HG03139 (cell line): Measurements from ENCODE around the gene PCDHA2.
"Not testable (repeated sequence)": the region's sequence is repeated elsewhere in the genome, so short reads cannot be mapped to it uniquely, and the experiment has no call there.

Experiments used
- ATAC-seq: cut with Tn5 transposase; IDR thresholded peaks from one replicate; pipeline ENCODE4 v1.9.1; 2021; ENCODE audit not compliant: unreplicated experiment

The PCDHA2 gene

DNA sequence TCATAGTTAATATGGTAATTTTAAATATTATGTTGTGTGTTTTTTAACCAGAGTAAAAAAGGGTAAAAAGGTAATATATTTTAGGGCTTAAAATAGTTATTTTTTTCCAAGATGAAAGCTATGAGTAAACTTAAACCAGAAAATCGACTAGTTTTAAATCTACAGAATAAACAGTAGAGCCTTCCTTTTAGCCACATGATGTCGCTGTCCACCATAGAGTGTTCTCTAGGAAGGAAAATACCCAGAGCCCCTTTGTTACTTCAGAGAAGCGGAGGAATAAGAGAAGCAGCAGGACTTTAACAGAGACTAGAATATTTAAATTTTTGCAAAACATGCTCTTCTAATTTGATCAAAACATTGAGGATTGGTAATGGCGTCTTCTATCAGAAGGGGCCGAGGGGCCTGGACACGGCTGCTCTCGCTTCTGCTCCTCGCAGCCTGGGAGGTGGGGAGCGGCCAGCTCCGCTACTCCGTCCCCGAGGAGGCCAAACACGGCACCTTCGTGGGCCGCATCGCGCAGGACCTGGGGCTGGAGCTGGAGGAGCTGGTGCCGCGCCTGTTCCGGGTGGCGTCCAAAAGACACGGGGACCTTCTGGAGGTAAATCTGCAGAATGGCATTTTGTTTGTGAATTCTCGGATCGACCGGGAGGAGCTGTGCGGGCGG, at the start of gene PCDHA2:
TSS of gene PCDHA2 (plus strand) at position 258 of the 664 bp plus-strand sequence.
- no peak for ATAC-seq

DNA sequence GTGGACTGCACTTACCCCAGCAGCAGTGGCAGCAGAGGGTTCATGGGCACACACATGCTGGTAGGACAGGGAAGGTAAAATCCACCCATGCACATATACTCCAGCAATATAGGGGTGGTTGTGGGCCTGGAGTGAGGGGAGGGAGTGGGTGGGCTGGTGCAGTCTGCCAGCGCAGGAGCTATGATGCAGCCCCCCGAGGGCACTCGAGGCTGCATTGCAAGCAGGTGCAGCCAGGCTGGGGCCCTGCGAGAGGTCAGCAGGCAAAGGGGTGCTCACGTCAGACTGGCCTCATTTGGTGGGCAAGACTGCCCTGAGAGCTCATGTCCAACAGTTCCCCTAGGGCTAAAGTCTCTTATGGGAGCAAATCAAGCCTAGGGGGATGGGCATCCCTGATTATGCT, 41.1 kb upstream of the PCDHA2 start:
- ATAC-seq, result no peak

DNA sequence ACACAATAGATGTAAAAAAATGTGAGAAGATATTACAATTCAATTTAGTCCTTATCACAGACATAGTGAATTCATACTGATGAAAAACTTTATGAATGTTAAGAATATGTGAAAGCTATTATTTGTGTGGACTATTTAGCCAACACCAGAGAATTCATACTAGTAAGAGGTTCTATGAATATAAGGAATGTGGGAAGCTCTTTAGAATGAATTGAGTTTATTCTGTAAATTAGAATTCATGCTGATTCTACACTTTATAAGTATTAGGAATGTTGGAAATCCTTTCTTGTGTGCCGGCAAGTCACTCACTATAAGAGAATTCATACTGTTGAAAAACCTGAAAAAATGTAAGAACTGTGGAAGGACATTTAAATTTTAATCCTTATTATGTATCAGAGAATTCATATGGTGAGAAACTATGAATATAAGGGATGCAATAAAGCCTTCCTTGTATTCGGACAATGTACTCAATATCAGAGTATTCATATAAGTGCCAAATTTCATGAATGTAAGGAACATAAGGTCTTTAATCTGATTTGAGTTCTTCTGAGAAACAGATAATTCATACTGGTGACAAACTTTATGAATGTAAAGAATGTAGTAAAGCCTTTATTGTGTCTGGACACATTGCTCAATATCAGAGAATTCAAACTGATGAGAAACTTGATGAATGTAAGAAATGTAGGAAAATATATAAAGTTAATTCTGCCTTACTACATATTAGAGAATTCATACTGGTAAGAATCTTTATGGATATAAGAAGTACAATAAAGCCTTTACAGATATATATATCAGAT, 30.3 kb upstream of the PCDHA2 start:
- ATAC-seq, result no peak

DNA sequence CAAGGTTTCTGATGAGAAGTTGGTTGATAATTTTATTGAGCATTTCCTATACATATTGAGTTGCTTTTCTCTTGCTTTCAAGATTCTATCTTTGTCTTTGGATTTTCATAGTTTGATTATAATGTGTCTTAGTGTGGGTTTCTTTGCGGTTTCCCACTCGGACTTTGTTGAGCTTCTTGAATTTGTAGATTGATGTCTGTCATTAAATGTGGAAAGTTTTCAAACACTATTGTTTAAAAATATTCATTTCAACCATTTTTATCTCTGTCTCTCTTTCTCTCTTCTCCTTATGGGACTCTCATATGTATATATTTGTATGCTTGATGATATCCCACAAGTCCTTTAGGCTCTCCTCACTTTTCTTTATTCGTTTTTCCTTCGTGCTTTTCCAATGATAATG, 27.2 kb upstream of the PCDHA2 start:
- no peak for ATAC-seq

DNA sequence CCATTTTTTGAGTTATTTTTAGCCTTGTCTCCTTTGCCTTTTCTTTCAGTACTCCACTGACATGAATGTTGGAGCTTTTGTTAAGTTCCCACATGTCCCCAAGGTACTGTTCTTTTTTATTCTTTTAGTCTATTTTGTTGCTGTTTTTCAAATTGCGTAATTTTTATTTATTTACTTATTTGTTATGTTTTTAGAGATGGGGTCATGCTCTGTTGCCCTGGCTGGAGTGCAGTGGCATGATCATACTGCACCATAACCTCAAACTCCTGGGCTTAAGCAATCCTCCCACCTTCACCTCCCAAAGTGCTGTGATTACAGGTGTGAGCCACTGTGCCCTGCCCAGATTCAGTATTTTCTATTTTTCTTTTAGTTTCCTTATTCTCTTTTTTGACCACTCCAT, 14.1 kb upstream of the PCDHA2 start:
- ATAC-seq, result no peak

DNA sequence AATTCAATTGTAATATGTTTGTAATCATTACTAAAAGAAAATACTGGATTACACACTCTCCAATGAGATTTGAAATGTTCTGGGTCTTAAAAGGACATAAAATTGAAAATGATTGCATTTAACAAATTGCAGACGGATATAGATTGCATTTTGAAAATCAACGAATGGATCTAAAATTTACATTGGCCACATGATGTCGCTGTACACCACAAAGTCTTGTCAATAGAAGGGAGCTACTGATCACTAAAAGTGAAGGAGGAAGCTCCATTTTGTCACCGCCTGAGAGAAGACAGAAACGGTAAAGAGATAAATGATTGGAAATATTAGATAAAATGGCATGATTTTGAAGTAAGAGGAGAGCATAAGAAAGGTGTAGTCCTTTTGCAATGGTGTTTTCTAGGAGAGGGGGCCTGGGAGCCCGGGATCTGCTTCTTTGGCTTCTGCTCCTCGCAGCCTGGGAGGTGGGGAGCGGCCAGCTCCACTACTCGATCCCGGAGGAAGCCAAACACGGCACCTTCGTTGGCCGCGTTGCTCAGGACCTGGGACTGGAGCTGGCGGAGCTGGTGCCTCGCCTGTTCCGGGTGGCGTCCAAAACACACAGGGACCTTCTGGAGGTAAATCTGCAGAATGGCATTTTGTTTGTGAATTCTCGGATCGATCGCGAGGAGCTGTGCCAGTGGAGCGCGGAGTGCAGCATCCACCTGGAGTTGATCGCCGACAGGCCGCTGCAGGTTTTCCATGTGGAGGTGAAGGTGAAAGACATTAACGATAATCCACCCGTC, 8.6 kb upstream of the PCDHA2 start, which contains the start of gene PCDHA1:
TSS of gene PCDHA1 (plus strand) at position 236 of the 782 bp plus-strand sequence.
- ATAC-seq, result no peak

DNA sequence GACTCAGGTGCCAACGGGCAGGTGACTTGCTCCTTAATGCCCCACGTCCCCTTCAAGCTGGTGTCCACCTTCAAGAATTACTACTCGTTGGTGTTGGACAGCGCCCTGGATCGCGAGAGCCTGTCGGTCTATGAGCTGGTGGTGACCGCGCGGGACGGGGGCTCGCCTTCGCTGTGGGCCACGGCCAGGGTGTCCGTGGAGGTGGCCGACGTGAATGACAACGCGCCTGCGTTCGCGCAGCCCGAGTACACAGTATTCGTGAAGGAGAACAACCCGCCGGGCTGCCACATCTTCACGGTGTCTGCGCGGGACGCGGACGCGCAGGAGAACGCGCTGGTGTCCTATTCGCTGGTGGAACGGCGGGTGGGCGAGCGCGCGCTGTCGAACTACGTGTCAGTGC, 7.2 kb upstream of the PCDHA2 start:
- not testable (repeated sequence) for ATAC-seq

DNA sequence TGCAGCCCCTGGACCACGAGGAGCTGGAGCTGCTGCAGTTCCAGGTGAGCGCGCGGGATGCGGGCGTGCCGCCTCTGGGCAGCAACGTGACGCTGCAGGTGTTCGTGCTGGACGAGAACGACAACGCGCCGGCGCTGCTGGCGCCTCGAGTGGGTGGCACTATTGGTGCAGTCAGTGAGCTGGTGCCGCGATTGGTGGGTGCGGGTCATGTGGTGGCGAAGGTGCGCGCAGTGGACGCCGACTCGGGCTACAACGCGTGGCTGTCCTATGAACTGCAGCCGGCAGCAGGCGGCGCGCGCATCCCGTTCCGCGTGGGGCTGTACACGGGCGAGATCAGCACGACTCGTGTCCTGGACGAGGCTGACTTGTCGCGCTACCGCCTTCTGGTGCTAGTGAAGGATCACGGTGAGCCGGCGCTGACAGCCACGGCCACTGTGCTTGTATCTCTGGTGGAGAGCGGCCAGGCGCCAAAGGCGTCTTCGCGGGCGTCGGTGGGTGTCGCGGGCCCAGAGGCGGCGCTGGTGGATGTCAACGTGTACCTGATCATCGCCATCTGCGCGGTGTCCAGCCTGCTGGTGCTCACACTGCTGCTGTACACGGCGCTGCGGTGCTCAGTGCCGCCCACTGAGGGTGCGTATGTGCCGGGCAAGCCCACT, 6.7 kb upstream of the PCDHA2 start:
- ATAC-seq, result not testable (repeated sequence)

DNA sequence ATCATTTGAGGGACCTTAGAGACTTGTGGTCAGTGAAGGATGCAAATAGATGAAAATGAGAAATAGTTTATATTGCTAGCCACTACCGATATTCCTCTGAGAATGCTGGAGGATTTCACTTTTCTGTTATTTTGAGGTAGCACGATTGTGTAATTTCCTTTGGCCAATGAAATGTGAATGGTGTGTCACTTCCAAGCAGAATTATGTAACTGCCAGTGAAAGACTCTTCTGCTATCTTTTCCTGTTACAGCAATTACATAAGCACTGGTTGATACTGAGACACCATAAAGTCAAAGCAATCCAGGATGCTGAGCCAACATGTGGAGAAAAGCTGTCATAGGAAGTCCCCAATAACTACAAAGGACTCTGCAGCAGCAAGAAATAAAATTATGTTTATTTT, 3.6 kb upstream of the PCDHA2 start:
- no peak for ATAC-seq

DNA sequence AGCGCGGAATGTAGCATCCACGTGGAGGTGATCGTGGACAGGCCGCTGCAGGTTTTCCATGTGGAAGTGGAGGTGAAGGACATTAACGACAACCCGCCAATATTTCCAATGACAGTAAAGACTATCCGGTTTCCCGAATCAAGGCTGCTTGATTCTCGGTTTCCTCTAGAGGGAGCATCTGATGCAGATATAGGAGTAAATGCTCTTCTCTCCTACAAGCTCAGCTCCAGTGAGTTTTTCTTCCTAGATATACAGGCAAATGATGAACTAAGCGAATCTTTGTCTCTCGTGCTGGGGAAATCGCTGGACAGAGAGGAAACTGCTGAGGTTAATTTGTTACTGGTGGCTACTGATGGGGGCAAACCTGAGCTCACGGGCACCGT, 598 bp downstream of the PCDHA2 start:
- ATAC-seq, result no peak

DNA sequence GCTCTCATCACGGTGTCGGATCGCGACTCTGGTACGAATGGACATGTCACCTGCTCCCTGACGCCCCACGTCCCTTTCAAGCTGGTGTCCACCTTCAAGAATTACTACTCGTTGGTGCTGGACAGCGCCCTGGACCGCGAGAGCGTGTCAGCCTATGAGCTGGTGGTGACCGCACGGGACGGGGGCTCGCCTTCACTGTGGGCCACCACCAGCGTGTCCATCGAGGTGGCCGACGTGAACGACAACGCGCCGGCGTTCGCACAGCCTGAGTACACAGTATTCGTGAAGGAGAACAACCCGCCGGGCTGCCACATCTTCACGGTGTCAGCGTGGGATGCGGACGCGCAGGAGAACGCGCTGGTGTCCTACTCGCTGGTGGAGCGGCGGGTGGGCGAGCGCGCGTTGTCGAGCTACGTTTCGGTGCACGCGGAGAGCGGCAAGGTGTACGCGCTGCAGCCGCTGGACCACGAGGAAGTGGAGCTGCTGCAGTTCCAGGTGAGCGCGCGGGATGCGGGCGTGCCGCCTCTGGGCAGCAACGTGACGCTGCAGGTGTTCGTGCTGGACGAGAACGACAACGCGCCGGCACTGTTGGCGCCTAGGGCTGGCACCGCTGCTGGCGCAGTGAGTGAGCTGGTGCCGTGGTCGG, 1.5 kb downstream of the PCDHA2 start:
- ATAC-seq, result not testable (repeated sequence)

DNA sequence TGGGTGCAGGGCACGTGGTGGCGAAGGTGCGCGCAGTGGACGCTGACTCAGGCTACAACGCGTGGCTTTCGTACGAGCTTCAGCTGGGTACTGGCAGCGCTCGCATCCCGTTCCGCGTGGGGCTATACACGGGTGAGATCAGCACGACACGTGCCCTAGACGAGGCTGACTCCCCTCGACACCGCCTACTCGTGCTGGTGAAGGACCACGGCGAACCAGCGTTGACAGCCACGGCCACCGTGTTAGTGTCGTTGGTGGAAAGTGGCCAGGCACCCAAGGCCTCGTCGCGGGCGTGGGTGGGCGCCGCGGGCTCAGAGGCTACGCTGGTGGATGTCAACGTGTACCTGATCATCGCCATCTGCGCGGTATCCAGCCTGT, 2.1 kb downstream of the PCDHA2 start:
- ATAC-seq, result no peak

DNA sequence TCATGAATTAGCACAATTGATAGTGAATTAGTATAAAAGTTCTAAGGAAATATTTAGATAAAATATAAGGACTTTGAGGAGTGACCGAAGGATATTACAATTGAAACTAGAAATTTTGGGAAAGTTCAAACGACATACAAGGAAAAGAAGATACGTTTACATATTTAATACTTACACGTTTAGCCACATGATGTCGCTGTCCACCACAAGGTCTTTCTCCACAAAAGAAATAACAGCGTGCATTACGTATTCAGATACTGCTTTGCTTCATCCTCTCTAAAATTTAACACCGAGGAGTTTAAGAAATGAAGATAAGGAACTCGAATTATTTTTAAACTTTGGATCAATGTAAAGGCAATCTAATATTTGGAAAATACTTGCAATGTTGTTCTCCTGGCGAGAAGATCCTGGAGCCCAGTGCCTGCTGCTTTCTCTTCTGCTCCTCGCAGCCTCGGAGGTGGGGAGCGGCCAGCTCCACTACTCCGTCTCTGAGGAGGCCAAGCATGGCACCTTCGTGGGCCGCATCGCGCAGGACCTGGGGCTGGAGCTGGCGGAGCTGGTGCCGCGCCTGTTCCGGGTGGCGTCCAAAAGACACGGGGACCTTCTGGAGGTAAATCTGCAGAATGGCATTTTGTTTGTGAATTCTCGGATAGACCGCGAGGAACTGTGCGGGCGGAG, 6.3 kb downstream of the PCDHA2 start, which contains the start of gene PCDHA3:
TSS of gene PCDHA3 (plus strand) at position 242 of the 678 bp plus-strand sequence.
- no peak for ATAC-seq

DNA sequence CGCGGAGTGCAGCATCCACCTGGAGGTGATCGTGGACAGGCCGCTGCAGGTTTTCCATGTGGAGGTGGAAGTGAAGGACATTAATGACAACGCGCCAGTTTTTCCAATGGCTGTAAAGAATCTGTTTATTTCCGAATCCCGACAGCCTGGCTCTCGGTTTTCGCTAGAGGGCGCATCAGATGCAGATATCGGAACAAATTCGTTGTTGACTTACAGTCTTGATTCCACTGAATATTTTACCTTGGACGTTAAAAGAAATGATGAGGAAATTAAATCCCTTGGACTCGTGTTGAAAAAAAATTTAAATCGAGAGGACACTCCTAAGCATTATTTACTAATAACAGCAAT, 6.8 kb downstream of the PCDHA2 start:
- no peak for ATAC-seq

DNA sequence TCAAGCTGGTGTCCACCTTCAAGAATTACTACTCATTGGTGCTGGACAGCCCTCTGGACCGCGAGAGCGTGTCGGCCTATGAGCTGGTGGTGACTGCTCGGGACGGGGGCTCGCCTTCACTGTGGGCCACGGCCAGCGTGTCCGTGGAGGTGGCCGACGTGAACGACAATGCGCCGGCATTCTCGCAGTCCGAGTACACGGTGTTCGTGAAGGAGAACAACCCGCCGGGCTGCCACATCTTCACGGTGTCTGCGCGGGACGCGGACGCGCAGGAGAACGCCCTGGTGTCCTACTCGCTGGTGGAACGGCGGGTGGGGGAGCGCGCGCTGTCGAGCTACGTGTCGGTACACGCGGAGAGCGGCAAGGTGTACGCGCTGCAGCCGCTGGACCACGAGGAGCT, 7.7 kb downstream of the PCDHA2 start:
- ATAC-seq, result not testable (repeated sequence)

DNA sequence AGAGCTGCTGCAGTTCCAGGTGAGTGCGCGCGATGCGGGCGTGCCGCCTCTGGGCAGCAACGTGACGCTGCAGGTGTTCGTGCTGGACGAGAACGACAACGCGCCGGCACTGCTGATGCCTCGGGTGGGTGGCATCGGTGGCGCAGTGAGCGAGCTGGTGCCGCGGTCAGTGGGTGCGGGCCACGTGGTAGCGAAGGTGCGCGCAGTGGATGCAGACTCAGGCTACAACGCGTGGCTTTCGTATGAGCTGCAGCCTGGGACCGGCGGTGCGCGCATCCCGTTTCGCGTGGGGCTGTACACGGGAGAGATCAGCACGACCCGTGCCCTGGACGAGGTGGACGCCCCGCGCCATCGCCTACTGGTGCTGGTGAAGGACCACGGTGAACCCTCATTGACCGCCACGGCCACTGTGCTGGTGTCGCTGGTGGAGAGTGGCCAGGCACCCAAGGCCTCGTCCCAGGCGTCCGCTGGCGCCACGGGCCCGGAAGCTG, 8.2 kb downstream of the PCDHA2 start:
- ATAC-seq, result no peak

DNA sequence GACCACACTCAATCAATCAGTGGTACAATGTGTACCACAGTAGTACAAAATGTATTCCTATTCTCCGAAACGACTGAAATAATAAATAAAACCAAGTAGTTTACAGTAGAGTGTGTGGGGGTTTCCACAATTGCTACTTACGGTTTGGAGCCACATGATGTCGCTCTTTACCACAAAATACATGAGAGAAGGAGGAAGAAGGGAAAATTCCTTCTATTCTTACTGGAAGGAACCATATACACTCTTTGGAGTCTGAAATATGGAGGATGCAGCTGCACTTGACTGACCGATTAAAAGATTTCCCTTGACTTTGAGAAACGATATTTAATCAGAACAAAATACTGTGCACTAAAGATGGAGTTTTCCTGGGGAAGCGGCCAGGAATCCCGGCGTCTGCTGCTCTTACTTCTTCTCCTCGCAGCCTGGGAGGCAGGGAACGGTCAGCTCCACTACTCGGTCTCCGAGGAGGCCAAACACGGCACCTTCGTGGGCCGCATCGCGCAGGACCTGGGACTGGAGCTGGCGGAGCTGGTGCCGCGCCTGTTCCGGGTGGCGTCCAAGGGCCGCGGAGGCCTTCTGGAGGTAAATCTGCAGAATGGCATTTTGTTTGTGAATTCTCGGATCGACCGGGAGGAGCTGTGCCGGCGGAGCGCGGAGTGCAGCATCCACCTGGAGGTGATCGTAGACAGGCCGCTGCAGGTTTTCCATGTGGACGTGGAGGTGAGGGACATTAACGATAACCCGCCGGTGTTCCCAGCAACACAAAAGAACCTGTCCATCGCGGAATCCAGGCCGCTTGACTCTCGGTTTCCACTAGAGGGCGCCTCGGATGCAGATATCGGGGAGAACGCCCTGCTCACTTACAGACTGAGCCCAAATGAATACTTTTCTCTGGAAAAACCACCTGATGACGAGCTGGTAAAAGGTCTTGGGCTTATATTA, 12.5 kb downstream of the PCDHA2 start, which contains the start of gene PCDHA4:
TSS of gene PCDHA4 (plus strand) at position 235 of the 942 bp plus-strand sequence.
- no peak for ATAC-seq

DNA sequence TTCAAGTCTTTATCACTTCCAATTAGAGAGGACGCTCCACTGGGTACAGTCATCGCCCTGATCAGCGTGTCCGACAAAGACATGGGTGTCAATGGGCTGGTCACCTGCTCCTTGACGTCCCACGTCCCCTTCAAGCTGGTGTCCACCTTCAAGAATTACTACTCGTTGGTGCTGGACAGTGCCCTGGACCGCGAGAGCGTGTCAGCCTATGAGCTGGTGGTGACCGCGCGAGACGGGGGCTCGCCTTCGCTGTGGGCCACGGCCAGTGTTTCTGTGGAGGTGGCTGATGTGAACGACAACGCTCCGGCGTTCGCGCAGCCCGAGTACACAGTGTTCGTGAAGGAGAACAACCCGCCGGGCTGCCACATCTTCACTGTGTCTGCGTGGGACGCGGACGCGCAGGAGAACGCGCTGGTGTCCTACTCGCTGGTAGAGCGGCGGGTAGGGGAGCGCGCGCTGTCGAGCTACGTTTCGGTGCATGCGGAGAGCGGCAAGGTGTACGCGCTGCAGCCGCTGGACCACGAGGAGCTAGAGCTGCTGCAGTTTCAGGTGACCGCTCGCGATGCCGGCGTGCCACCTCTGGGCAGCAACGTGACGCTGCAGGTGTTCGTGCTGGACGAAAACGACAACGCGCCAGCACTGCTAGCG, 13.7 kb downstream of the PCDHA2 start:
- not testable (repeated sequence) for ATAC-seq
